ENCODE data around the gene CPNE2. TPM values are rescaled to one million over a fixed set of nuclear protein-coding genes. Genes with fewer than 3 reads are reported as not detected.

The CPNE2 gene
- polyA plus RNA-seq, 1 donor (not counting 4 experiments of a cell fraction or from before 2014, with no cell fraction given): 26.5 TPM

- Histone ChIP-seq H3K27me3 (ENCODE audit: control insufficient read depth, extremely low read depth, insufficient read depth, low read length) (peaks cover 8% of the 10 kb centered on the region), H2AFZ (ENCODE audit: control insufficient read depth, low read length) (no peak overlapping the region), H3K4me2 (ENCODE audit: control insufficient read depth, extremely low read depth, insufficient read depth, low read depth, low read length) (no peak overlapping the region), H3K27ac (ENCODE audit: control insufficient read depth, insufficient read depth, low read length) (no peak overlapping the region), H3K9ac (ENCODE audit: control insufficient read depth, extremely low read depth, insufficient read depth, low read length) (no peak overlapping the region), H4K20me1 (ENCODE audit: control insufficient read depth, extremely low read depth, insufficient read depth, low read length) (no peaks in the 10 kb centered on the region), H3K4me3 (ENCODE audit: control insufficient read depth in 2 of 3, extremely low read depth in 1 of 3, insufficient read depth in 2 of 3, low read depth in 1 of 3, low read length in 3 of 3) (no peak overlapping the region), H3K4me1 (ENCODE audit: control insufficient read depth, extremely low read depth, insufficient read depth, low read length) (peaks cover 7% of the 10 kb centered on the region), H3K36me3 (ENCODE audit: control insufficient read depth in 2 of 2, extremely low read depth in 1 of 2, insufficient read depth in 2 of 2, low read length in 2 of 2) (no peaks in the 10 kb centered on the region), H3K9me3 (ENCODE audit: control insufficient read depth, low read depth, low read length) (no peaks in the 10 kb centered on the region), H3K9me1 (ENCODE audit: control insufficient read depth, extremely low read depth, insufficient read depth, low read length) (peaks cover 2% of the 10 kb centered on the region), H3K79me2 (ENCODE audit: control insufficient read depth, insufficient read depth, low read length) (no peaks in the 10 kb centered on the region)
- dilution Hi-C loops (cut with MboI; ENCODE audit: extremely low pct_ligation_motif_present, low sequenced_read_pairs): no loop called here
- TF ChIP-seq CTCF (optimal IDR thresholded peaks at IDR 0.05 in 1 of 3, IDR thresholded peaks at IDR 0.05 in 1 of 3, conservative IDR thresholded peaks at IDR 0.05 in 1 of 3; ENCODE audit: extremely low read depth in 1 of 3, insufficient read depth in 2 of 3, low read length in 3 of 3) (no peak), EZH2 (IDR thresholded peaks at IDR 0.05; ENCODE audit: low read length) (no peak)
- DNase-seq (ENCODE audit: low read depth, low spot score): no peak
- FAIRE-seq: no peak
These were observed 25.8 kb upstream of the CPNE2 start for GRCh38 chr16:57066625-57067024.

GRCh38 chr16:57067347-57067746, 25.0 kb upstream of the CPNE2 start:
- Histone ChIP-seq H3K4me1 (ENCODE audit: control insufficient read depth, extremely low read depth, insufficient read depth, low read length) (peaks cover 15% of the 10 kb centered on the region), H3K27ac (ENCODE audit: control insufficient read depth, insufficient read depth, low read length) (no peak overlapping the region), H4K20me1 (ENCODE audit: control insufficient read depth, extremely low read depth, insufficient read depth, low read length) (no peaks in the 10 kb centered on the region), H3K27me3 (ENCODE audit: control insufficient read depth, extremely low read depth, insufficient read depth, low read length) (peaks cover 8% of the 10 kb centered on the region), H3K79me2 (ENCODE audit: control insufficient read depth, insufficient read depth, low read length) (no peaks in the 10 kb centered on the region), H3K4me3 (ENCODE audit: control insufficient read depth in 2 of 3, extremely low read depth in 1 of 3, insufficient read depth in 2 of 3, low read depth in 1 of 3, low read length in 3 of 3) (no peak overlapping the region), H3K9me3 (ENCODE audit: control insufficient read depth, low read depth, low read length) (no peaks in the 10 kb centered on the region), H3K9me1 (ENCODE audit: control insufficient read depth, extremely low read depth, insufficient read depth, low read length) (peaks cover 2% of the 10 kb centered on the region), H3K36me3 (ENCODE audit: control insufficient read depth in 2 of 2, extremely low read depth in 1 of 2, insufficient read depth in 2 of 2, low read length in 2 of 2) (no peaks in the 10 kb centered on the region), H3K9ac (ENCODE audit: control insufficient read depth, extremely low read depth, insufficient read depth, low read length) (no peak overlapping the region), H3K4me2 (ENCODE audit: control insufficient read depth, extremely low read depth, insufficient read depth, low read depth, low read length) (no peak overlapping the region), H2AFZ (ENCODE audit: control insufficient read depth, low read length) (no peak overlapping the region)
- TF ChIP-seq EZH2 (IDR thresholded peaks at IDR 0.05; ENCODE audit: low read length) (no peak), CTCF (optimal IDR thresholded peaks at IDR 0.05 in 1 of 3, IDR thresholded peaks at IDR 0.05 in 1 of 3, conservative IDR thresholded peaks at IDR 0.05 in 1 of 3; ENCODE audit: extremely low read depth in 1 of 3, insufficient read depth in 2 of 3, low read length in 3 of 3) (no peak)
- FAIRE-seq (no peak), DNase-seq (ENCODE audit: low read depth, low spot score) (no peak)
- dilution Hi-C loops (cut with MboI; ENCODE audit: extremely low pct_ligation_motif_present, low sequenced_read_pairs): no loop called here

All from keratinocyte (primary cell).